ENCODE data around the gene INHBB.
"Not testable (repeated sequence)": the region's sequence is repeated elsewhere in the genome, so short reads cannot be mapped to it uniquely, and the experiment has no call there.

INHBB gene

GRCh38 chr2:120346026-120346666 lies at the start of gene INHBB:
Gene INHBB (plus strand): TSS chr2:120346136. CDS start chr2:120346189, 53 bp downstream.
- no peak for DNase-seq

GRCh38 chr2:120298173-120298835 lies 47.6 kb upstream of the INHBB start:
- no peak for DNase-seq

DNA sequence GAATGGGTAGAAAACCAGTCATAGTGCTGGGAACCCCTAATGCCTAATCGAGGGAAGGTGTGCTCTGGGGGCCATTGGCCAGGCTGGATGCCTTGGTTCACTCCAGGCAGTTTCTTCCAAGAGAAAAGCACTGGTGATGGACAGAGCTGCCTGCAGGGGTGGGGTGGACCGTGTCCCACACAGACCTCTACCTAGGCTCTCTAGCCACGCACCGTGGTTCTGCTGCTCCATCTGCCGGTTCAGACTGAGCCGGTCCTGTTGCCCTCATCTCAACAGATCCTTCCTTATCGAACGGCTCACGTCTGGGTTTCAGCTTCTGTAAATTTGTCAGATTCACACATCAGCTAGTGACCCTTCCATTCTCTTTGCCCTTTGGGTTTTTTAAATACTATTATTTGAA lies 46.9 kb upstream of the INHBB start:
- no peak for DNase-seq

DNA sequence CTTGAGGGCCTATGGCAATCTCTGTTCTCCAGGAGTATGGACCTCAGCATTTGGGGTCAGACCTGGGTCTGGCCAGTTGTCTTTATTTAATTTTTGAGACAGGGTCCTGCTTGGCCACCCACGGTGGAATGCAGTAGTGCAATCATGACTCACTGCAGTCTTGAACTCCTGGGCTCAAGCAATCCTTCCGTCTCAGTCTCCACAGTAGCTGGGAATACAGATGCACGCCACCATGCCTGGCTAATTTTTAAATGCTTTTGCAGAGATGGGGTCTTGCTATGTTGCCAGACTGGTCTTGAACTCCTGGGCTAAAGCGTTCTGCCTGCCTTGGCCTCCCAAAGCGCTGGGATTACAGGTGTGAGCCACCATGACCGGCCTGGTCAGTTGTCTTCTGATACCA lies 46.4 kb upstream of the INHBB start:
- DNase-seq, result no peak

DNA sequence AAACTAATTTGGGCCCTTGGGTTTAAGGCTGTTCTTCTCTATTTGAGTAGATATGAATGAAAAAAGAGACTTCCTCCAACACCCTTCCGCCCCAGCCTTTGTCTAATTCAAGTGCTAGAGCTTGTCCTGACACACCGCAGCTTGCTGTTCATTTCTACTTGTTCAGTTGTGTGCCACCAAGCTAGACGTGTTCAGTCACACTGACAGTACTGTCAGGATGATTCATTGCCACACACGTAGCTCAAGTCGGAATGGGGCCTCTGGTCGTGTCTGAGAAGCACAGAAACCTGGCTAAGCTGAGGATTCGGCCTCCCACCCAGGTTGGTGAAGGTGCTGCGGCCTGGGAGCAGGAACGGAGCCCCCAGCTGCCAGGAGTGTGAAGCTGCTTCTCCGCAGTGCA lies 45.6 kb upstream of the INHBB start:
- DNase-seq, result no peak

DNA sequence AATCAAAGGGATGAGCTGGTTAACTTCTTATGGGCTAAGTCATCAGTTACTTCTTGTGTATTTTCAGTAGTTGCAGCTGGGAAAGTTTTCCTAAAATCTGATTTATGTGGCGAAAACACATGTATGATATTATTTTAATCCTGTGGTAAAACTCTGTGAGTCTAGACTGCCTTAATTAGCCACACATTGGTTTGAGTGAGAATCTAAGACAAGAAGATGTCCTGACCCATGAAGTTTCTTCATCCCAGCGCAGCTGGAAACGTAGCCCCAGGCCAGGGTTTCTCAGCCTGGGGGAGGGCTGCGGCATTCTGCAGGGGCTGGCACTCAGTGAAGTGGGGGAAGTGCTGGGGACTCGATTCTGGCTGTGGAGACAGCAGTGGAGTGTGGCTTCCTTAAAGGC lies 44.7 kb upstream of the INHBB start:
- no peak for DNase-seq

DNA sequence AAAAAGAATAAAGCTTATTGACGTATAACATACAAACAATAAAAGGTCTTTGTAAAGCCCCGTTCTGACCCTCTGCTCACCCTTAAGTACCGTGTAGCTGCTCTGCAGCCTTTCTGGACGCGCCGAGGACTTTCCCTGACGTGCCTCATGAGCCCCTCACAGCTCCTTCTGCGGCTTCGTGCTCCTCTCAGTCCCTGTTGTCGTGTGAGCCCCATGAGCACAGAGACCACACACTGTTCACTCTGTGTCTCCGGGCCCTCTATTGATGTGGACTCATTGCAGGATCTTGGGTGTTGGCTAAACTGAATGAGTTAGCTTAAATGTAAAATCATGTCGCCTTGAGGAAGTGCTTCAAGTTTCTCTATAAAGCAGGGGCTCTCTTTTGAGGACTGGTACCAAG lies 43.6 kb upstream of the INHBB start:
- no peak for DNase-seq

GRCh38 chr2:120303177-120303576 lies 42.8 kb upstream of the INHBB start:
- DNase-seq, result no peak

DNA sequence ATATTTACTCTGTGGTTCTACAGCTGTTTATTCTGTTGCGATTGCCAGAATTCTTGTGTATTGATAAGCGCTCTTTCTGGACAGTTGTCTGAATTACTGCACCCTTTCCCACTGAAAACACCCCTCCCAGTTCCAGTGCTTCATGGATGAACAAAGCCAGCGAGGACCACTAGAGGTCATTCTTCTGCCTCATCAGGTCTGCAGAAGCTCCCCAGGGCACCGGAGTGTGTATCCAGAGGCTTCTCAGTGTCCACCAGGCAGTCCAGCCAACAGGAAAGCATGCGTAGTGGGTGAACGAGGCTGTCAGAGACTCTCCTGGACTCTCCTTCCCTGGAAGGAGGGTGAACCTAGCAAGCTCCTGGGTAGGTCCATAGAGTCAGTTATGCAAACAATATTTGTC lies 40.6 kb upstream of the INHBB start:
- DNase-seq, result no peak

DNA sequence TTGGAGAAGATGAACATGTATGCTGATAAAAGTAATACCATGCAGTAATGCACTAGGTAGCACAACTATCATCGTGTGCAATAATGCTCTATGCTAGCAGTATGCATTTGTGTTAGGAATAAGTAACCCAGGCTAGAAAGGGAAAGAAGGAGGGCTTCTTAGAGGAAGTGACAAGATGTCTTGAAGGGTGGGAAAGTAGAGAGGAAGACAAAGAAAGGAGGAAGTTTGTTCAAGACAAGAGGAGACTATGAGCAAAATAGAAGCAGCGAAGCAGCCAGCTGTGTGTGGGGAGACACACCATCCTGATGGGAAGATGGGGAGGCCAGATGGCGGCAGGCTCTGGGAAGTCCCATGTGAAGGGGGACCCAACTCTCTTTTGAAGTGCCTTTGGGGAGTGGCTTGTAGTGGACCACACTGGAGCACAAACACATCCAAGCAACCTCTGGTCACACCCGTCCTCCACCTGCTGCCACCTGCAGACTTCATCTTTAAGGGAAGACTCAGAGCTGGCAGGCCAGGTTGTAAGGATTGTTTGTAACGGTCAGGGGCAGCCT lies 39.9 kb upstream of the INHBB start:
- DNase-seq, result no peak

DNA sequence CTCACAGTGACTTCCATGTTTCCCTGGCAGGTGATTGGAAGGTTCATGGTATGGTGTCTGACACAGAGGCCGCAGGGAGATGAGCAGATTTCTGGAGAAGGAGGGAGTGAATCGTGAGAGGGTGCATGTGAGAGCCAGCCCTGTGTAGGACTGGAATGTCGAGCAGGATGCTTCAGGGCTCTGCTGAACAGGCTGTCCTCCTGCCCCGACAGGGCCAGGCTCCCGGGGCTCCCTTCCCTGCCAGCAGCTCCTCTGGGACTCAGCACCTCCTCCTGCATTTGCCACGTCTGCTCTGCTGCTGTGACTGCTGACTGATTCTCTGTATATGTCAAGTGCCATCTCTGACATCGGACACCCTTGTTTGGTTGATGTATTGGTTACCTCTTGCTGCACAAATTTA lies 38.5 kb upstream of the INHBB start:
- no peak for DNase-seq

DNA sequence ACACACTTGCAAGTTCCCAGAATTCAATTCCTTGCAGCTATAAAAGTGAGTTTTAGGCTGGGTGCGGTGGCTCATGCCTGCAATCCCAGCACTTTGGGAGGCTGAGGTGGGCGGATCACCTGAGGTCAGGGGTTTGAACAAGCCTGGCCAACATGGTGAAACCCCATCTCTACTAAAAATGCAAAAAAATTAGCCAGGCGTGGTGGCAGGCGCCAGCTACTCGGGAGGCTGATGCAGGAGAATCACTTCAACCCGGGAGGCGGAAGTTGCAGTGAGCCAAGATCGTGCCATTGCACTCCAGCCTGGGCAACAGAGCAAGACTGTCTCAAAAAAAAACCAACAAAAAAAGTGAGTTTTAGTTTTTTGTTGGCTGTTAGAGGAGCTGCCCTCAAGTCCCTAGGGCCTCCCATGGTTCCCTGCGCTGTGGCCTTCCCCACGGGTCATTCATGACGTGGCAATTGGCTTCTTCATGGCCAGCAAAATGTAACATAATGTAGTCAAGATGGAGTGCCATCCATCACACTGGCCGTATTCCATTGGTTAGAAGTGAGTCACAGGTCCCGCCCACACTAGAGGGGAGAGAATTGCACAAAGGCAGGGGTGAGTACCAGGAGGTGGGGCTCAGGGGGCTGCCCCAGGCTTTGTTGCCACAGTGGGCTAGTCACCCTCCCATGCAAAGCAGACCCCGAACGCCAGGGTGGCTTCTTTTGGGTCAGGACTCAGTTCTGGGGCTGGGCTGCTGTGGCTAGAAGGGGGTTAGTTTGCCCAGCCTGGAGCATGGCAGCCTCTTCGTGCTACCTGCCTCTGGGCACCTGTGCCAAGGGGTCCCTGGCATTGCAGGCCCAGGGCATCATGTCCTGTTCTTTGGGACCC lies 37.7 kb upstream of the INHBB start:
- DNase-seq, result no peak

DNA sequence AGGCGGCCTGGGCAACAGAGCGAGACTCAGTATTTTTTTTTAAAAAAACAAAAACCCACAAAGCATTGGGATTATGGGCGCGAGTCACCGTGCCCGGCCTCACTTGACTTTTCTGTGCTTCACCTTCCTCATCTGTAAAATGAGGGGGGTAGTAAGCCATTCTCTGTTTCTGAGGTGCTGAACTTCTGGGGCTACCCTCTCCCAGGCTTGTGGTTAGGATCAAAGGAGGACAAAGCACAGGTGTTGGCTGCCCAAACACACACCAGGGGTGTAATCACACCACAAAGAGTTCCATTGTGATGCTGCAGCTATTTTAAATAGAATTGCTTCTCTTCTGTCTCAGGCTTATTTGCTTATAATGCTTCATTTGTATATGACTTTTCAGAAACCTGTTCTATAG lies 35.8 kb upstream of the INHBB start:
- no peak for DNase-seq

- DNase-seq, result not testable (repeated sequence)
These were observed 35.1 kb upstream of the INHBB start for GRCh38 chr2:120310841-120311240.

DNA sequence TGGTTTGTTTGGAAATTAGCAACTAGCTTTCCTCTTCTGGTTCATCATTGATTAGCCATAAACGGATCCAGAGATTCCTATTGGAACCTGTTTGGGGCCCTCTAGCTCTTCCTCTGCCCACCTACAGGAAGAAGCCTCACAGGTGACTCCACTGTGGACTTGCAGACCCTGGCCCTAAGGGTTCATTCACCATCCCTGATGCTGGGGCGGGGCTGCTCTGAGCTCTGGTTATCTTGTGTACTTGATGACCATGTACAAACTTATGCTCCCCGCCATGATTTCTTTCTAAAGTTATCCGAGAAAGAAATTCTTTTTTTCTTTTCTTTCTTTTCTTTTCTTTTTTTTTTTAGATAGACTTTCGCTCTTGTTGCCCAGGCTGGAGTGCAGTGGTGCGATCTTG lies 33.9 kb upstream of the INHBB start:
- DNase-seq, result no peak

DNA sequence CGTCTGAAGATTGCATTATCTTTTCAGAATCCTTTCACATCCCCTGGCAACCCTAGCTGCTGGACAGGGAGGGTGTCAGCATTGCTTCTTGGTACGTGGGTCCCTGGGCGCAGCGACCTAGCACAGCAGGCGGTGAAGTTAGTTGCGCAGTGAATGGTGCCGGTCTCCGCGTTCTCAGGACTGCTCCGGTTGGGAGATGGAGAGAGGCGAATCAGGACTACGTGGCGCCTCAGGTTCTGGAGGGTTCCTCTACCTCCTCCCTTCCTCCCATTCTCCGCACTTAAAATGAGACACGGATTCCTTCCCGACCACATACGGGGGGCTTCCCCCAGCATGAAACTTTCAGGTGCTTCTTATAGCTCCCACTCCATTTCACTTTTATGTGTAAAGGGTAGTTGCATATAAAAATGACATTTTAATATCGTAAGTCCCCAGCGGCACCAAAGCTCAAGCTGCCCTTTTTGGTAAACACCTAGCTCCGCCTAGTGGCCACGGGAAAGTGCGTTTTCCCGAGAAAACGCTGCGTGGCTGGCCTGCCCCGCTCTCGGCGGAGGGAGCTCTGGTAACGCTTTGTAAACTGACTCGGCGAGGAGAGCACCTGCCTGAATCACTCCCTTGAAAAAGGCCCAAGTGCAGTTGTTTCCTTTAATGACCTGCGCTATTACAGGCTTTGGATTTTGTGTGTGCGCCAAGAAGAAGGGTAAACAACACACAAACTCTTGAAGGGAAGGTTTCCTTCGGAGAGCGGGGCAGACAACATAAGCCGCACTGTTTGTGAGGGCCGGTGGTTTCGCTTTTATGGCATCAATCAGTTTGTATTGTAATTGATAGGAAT lies 32.9 kb upstream of the INHBB start:
- DNase-seq, result peak; percentile 30

GRCh38 chr2:120313695-120314615 lies 32.0 kb upstream of the INHBB start:
- DNase-seq, result no peak

DNA sequence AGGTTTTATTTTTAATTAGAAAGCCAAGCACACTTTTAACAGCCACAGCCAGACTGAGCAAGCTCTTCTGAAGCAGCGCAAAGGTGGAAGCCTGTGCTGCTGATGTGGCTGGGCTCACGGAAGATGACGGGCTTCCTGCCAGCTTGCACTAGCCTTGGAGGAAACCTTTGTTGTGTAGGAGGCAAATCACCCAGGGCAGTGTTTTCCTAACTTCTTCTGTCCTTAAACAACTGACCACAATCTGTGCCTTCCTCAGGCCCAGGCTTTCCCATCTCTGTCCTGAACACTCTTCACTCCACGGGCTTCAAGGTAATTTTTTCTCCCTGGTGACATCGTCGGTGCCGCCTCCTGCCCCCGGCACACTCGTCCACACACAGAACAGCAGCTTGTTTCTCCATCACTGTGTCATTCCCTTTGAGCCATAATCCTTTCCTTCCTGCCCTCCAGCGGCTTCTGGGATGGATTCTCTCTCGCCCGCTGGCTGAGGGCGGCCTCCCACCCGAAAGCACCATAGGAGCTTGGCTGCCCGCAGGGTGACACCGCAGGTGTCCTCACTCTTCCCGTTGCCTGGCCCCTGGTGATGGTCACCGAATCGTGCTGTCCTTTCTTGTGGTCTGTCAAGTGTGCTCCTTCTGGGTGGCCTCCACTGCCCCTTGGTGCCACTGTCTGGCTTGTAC lies 31.1 kb upstream of the INHBB start:
- DNase-seq, result no peak

DNA sequence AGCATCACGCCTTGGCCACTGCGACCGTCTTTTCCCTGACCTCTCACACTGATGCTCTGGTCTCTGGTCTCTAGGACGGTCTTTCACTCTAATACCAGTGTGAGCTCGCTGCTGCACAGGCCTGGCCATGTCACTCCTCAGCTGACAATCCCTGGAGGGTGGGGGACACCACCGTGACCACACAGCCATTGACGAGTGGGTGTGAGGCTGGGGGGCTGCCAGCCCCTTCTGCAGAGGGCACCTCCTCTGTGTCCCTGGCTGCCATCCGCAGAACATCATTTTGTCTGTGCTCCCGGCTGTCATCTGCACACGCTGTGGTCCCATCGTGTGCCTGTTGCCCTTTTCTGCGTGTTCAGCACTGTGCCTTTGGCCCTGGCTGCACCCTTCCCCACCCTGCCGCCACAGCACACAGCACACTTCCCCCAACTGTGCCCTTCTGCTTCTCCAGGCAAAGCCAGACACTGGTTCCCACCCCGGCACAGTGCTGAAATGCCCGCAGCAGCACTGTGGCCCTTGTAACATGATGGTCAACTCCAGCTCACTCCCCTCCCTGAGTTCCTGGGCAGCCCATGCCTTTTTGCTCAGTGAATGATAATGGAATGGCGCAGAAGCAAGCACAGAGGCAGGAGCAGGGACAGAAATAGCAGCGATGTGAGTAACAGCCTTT lies 30.4 kb upstream of the INHBB start:
- no peak for DNase-seq

- DNase-seq, result no peak
These were observed 29.9 kb upstream of the INHBB start for GRCh38 chr2:120316071-120316470.

Measured in DMS 273 treated with DMSO at 0.1 percent for 48 hours (cell line).